ENCODE measurements around the gene LDB3. TPM values are rescaled to one million over a fixed set of nuclear protein-coding genes. Genes with fewer than 3 reads are reported as not detected.

LDB3 gene
- total RNA-seq, 2 experiments from 2014 or later, result 0.05 to 0.08 TPM

DNA sequence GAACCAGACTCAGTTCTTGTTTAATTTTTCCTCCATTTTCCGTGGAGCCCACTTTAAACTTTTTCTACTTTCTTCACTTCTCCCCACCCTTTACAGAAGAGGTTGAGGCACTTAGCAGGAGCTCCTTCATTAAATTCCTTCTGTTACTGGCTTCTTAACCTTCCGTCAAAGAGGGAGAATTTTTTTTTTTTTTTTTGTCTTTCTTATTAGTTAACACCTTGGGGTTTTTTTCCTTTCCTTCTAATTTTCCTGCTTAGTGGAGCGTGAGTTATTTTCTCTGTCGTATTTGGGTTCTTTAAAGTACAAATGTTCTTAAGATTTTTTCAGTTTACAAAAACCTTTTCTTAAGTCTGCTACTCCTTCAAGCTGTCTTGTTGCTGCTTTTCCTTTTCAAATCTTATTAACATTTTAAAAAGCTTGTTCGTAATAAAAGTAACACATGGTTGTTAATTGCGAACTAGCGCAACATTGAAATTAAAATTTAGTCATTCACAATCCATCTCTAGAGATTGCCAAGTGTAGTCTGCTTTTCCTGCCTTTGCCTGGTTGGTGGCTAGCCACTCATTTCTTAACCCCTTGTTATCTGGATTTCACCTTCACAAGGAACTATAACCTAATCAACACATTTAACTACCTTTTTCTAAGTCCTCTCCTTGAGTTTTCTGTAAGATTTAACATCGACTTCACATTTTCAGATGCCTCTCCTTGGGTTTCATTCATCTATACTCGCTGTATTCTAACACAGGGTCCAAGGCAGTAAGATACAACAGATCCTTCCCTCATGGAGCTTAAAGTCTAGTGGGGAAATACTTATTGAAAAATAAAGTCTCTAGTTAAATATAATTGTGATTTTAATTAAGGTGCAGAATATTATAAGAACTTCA lies 90.1 kb downstream of the LDB3 start:
- Mint-ChIP-seq H3K27ac (no peak overlapping the region), H3K36me3 (ENCODE audit: low read depth) (peaks cover 11% of the 10 kb centered on the region), H3K9me3 (no peaks in the 10 kb centered on the region), H3K4me1 (ENCODE audit: low read depth) (peaks cover 37% of the 10 kb centered on the region), H3K4me3 (peak overlapping the region; percentile 95), H3K27me3 (peaks cover 43% of the 10 kb centered on the region)
- ChIA-PET POLR2A (interaction anchor here (3.2 kb wide), 1 partner anchor 47 kb away, joined by 29 read pairs; no protein-coding TSS in a partner anchor), CTCF (no interaction called here)
- no peaks in the 10 kb centered on the region for H3K36me3 ChIP-seq (ENCODE audit: insufficient read depth, low read length)
- H3K27me3 ChIP-seq (ENCODE audit: control insufficient read depth in 1 of 2, insufficient read depth in 2 of 2, low read length in 2 of 2), result peaks cover 0 to 6% of the 10 kb centered on the region in 2 experiments
- ATAC-seq (ENCODE audit: poor library complexity) (no peak), DNase-seq (no peak)
- no peak for TF ChIP-seq CTCF (IDR thresholded peaks at IDR 0.05)
- H3K9me3 ChIP-seq (ENCODE audit: control insufficient read depth in 1 of 2, insufficient read depth in 1 of 2, low read length in 2 of 2), result no peaks in the 10 kb centered on the region
- peaks cover 13% of the 10 kb centered on the region for H3K4me1 ChIP-seq (ENCODE audit: insufficient read depth, low read length)
- intact Hi-C loops (cut with DNase I, micrococcal nuclease), result loop anchor here (5.0 kb wide), 3 partner anchors 46 to 236 kb away; partner anchors contain the start of gene WAPL (in 1 of the 2)
- H3K4me3 ChIP-seq (ENCODE audit: low read length), result no peak overlapping the region
- no peak overlapping the region for H3K27ac ChIP-seq (ENCODE audit: low read depth in 1 of 2, low read length in 2 of 2)

DNA sequence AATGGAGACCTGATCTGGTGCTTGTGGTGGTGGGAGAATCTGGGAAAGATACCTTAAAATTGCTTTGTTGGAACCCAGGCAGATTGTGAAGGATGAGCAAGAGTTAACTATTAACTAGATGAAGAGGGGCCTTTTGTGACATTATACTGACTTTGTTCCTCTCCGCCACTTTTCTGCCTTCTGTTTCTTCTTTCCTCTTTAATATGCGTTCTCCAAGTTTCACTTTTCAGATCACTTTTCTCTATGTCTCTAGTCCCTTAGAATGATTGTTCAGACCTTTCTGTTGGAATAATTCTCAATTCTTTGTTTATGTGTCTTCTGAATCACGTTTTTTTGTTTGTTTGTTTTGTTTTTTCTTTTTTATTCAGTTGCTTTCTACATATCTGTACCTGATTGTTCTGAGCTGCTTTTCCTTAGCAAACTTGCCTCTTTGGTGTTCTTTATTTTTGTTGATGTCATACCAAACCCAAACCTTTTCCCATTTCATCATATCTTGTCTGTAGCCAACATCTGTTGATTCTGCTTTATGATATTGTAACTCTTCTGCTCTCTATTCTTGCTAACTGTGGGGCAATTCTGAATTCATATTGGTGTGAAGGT lies 90.9 kb downstream of the LDB3 start:
- Mint-ChIP-seq H3K27ac (no peak overlapping the region), H3K4me1 (ENCODE audit: low read depth) (peaks cover 37% of the 10 kb centered on the region), H3K9me3 (no peaks in the 10 kb centered on the region), H3K4me3 (peak overlapping the region; percentile 62), H3K27me3 (peaks cover 43% of the 10 kb centered on the region), H3K36me3 (ENCODE audit: low read depth) (peaks cover 11% of the 10 kb centered on the region)
- Histone ChIP-seq H3K36me3 (ENCODE audit: insufficient read depth, low read length) (no peaks in the 10 kb centered on the region), H3K27ac (ENCODE audit: low read depth in 1 of 2, low read length in 2 of 2) (no peak overlapping the region), H3K9me3 (ENCODE audit: control insufficient read depth in 1 of 2, insufficient read depth in 1 of 2, low read length in 2 of 2) (no peaks in the 10 kb centered on the region), H3K27me3 (ENCODE audit: control insufficient read depth in 1 of 2, insufficient read depth in 2 of 2, low read length in 2 of 2) (peaks cover 0 to 6% of the 10 kb centered on the region in 2 experiments), H3K4me1 (ENCODE audit: insufficient read depth, low read length) (peaks cover 13% of the 10 kb centered on the region), H3K4me3 (ENCODE audit: low read length) (no peak overlapping the region)
- DNase-seq (no peak), ATAC-seq (ENCODE audit: poor library complexity) (no peak)
- intact Hi-C loops (cut with DNase I, micrococcal nuclease), result loop anchor here (5.0 kb wide), 3 partner anchors 47 to 237 kb away; partner anchors contain the start of gene WAPL (in 1 of the 2)
- ChIA-PET POLR2A (no interaction called here), CTCF (no interaction called here)
- no peak for TF ChIP-seq CTCF (IDR thresholded peaks at IDR 0.05)

DNA sequence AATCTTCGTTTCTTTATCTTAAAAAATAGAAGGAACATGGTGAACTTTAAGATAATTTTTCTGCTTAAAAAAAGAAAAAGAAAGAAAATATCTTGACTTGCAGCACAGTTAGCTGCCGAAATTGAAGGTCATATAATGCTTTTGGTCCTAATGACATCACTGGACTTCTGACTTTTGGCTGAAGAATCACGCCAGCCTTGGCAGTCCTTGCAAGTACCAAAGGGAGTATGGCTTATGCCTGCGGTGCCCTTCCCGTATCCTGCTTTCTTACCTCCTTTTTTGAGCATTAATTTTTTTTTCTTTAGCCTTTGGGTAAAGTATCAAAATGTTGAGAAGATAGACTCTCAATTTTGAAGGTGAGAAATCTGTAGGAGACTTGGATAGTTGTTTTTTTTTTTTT lies 95.1 kb downstream of the LDB3 start:
- intact Hi-C loops (cut with DNase I, micrococcal nuclease), result no loop called here
- no peaks in the 10 kb centered on the region for H3K36me3 ChIP-seq (ENCODE audit: insufficient read depth, low read length)
- Mint-ChIP-seq H3K36me3 (ENCODE audit: low read depth) (no peaks in the 10 kb centered on the region), H3K9me3 (no peaks in the 10 kb centered on the region), H3K27me3 (peaks cover 35% of the 10 kb centered on the region), H3K4me1 (ENCODE audit: low read depth) (peaks cover 30% of the 10 kb centered on the region), H3K4me3 (no peak overlapping the region), H3K27ac (no peak overlapping the region)
- ChIA-PET POLR2A (no interaction called here), CTCF (no interaction called here)
- TF ChIP-seq CTCF (IDR thresholded peaks at IDR 0.05), result no peak
- no peak for ATAC-seq (ENCODE audit: poor library complexity)
- H3K4me1 ChIP-seq (ENCODE audit: insufficient read depth, low read length), result no peaks in the 10 kb centered on the region
- no peak overlapping the region for H3K4me3 ChIP-seq (ENCODE audit: low read length)
- H3K27me3 ChIP-seq (ENCODE audit: control insufficient read depth in 1 of 2, insufficient read depth in 2 of 2, low read length in 2 of 2), result no peaks in the 10 kb centered on the region
- DNase-seq, result no peak
- no peak overlapping the region for H3K27ac ChIP-seq (ENCODE audit: low read depth in 1 of 2, low read length in 2 of 2)
- no peaks in the 10 kb centered on the region for H3K9me3 ChIP-seq (ENCODE audit: control insufficient read depth in 1 of 2, insufficient read depth in 1 of 2, low read length in 2 of 2)

Data from CD4-positive, alpha-beta T cell (primary cell).